Muscle of arm (tissue), 12 donors: ENCODE data around the gene SMARCAL1. TPM values are rescaled to one million over a fixed set of nuclear protein-coding genes. Genes with fewer than 3 reads are reported as not detected.
A peak's percentile ranks its signal among the peaks of the same experiment; 100 is the strongest.
"Not testable (repeated sequence)": the region's sequence is repeated elsewhere in the genome, so short reads cannot be mapped to it uniquely, and the experiment has no call there.

ENCODE experiments used
- DNase-seq: peaks from one replicate; pipeline ENCODE4 v3.0.0-alpha.2; 2013
- polyA plus RNA-seq, 12 donors: library from polyadenylated mRNA; unstranded; fragments of 120-200 nt; gene quantifications; one replicate each; pipeline ENCODE4 v1.2.1, GENCODE V29; 2013; ENCODE audit not compliant: insufficient read length in 12 of 12

The SMARCAL1 gene
- polyA plus RNA-seq, 12 donors, result 18.5 to 30.0 (median 21.6) TPM; not detected in 1

DNA sequence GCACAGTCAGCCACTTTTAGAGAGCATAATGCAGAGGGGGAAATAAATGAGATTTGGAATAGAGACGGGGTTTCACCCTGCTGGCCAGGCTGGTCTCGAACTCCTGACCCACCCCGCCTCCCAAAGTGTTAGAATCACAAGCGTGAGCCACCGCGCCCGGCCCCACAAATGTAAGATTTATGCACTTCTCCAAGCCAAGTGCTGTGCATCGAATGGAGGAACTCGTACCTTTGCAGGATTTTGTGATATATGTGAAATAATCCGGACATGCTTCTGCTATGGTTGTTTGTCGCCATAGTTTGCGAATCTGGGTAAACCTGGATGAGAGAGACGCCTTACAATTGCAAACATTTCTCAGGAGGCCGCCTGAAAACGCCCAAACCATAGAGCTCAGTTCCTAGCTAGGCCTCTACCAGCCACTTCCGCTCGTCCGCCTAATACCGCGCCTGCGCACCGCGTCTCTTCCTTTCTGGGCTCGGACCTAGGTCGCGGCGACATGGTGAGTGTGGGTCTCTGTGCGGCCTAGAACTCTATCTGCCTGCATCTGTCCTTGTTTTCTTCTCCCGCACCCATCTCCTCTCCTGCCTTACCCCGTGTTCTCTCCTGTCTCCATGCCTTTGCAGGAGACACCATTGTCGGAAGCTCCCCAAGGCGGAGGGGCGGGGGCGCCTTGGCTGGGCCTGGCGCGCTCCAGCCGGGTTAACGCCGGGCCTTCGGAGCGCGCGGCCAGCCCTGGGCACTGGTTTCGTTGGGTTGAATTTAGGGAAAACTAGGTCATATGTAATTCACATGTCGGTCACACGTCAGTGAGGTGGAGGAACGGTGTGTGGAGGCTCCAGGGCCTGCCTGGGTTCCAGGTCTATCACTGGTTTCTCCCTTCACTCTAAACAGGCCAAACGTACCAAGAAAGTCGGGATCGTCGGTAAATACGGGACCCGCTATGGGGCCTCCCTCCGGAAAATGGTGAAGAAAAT is 86.4 kb downstream of the SMARCAL1 start, which contains the start of gene RPL37A:
Gene RPL37A, plus strand, starts transcription at position 466 of the 974 bp plus-strand sequence. Its CDS starts 31 bp downstream, at position 497.
- DNase-seq, result peak; percentile 98

DNA sequence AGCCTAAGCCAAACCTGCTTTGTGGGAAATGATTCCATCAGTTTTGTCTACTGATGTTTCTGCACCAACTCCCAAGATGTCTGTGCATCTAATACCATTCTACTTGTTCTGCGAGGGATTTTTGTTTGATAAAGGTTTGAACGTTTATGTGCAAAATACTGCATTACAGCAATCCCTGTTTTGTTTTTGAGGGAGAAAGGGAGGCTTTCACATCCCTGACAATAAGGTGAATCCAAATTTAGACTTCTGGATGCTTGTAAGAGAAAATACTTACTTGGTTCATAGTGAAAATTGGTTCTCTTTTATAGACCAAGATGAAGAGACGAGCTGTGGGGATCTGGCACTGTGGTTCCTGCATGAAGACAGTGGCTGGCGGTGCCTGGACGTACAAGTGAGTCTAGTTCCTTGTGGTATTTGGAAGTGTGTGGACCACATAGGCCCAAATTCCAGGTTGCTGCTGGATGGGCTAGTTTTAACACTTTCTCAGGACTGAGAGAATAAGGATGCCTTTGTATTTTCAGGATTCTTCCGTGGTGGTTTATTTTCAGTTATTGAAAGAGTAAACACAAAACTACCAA is 87.4 kb downstream of the SMARCAL1 start:
- no peak for DNase-seq

DNA sequence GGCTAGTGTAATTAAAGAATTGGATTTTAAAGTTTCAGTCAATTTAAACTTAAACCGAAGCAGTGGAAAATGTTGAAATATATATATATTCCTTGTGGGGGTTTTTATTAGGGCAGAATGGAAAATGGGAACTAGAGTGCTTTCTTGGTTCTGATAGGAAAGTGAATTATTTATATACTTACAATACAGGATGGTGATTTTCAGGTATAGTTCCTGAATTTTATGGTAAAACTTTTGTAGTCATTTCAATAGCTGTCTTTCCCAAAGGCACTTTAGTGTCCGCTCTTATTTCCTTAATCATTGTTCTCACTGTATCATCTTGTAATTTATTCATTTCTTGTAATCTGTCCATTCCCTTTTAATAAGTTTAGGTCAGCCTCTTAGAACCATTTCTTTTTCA is 88.3 kb downstream of the SMARCAL1 start:
- no peak for DNase-seq

DNA sequence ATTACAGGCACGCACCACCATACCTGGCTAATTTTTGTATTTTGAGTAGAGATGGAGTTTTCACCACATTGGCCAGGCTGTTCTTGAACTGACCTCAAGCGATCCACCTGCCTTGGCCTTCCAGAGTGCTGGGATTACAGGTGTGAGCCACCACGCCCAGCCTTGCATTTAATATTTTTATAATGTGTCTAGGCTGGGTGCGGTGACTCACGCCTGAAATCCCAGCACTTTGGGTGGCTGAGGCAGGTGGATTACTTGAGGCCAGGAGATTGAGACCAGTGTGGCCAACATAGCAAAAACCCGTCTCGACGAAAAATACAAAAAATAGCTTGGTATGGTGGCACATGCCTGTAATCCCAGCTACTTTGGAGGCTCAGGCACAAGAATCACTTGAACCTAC is 89.6 kb downstream of the SMARCAL1 start:
- DNase-seq, result no peak

DNA sequence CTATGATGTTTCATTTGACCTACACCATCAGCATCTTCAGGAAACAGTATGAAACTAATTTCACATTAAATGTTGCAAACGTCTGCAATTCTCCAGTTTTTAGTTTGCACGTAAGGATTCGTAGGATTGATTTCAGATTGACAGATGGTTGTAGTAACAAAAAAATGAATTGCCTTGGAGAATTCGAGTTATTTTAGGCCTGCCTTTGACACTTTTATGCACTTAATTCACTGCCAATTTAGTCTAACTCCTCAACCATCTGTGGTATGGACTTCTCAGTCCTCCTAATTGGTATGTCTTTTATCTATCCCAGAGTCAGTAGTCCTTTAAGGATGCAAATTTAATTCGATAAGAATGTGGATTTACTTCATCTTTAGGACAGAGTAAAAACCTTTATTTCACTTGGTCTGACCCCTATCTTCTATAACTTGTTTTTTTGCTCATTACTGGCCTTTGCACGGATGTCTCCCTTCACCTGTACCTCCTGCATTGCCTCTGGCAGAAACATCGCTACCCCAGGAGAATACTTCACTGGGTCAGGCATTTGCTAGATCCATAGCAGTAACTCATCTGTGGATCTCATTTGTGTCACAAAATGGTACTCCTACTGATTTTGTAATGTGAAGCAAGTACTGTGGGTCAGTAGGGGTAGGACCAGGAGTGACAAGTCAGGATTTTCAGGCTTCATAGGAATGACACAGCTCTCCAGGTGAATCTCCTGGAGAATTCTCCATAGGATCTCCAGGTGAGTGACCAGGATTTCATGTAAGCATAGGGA is 90.3 kb downstream of the SMARCAL1 start:
- DNase-seq, result no peak

DNA sequence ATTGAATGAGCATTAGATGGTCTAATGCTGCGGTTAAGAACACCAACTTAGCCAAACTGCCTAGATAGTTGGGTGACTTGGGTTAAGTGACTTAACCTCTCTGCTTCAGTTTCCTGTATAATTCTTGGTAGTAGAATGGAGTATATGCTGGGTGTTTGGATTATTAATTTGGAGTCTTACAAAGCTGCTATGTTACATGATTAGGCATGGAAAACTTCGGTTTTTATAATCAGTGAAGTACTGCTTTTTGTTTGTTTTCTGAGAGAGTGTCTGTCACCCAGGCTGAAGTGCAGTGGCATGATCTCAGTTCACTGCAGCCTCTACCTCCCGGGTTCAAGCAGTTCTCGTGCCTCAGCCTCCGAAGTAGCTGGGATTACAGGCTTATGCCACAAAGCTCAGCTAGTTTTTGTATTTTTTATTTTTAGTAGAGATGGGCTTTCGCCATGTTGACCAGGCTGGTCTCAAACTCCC is 90.9 kb downstream of the SMARCAL1 start:
- DNase-seq, result no peak

DNA sequence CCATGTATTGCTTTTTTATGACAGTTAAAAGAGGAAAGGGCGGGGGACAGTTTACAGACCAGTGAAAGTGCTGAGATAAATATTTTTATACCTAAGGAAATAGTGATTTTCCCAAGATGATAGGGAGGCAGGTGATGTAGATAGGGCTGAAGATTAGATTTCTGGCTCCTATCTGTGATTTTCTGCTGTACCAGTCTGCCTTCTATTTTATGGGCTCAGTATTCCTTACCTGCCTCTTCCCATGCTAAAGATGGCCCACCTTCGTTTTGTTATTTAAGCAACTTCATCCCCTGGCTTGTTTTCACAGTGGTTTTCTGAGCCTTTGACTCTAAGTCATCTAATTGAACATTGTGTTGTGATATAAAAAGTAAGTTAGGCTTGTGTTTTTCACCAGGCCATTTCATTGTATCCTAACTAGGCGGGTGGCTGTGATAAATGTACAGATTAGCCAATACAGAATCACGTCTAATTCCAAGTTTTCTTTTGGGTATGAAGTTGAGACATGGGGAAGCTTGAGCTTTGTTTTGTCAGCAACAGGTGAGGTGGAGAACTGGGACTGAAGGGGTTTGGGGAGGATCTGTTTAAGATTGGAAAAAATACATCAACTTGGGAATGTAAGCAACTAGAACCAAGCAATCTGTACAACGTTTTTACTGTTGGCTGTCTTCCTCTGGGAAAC is 91.6 kb downstream of the SMARCAL1 start:
- no peak for DNase-seq

DNA sequence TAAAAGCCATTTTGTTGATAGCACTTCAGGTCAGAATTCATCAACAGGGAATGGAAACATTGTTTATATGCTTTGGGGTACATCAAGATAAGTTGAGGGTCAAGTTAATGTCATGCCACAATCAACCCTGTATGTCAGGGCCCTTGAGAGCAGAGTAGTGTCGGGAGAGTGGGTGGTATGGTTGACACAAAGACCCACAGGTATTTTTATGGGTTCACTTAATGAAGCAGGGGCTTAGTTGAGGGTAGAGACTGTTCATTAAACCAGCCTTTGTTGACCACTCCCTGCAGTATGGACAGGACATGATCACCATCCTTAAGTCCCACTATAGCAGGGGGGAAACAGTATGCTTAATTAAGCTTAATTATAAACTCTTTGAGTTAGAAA is 92.1 kb downstream of the SMARCAL1 start:
- DNase-seq, result no peak

DNA sequence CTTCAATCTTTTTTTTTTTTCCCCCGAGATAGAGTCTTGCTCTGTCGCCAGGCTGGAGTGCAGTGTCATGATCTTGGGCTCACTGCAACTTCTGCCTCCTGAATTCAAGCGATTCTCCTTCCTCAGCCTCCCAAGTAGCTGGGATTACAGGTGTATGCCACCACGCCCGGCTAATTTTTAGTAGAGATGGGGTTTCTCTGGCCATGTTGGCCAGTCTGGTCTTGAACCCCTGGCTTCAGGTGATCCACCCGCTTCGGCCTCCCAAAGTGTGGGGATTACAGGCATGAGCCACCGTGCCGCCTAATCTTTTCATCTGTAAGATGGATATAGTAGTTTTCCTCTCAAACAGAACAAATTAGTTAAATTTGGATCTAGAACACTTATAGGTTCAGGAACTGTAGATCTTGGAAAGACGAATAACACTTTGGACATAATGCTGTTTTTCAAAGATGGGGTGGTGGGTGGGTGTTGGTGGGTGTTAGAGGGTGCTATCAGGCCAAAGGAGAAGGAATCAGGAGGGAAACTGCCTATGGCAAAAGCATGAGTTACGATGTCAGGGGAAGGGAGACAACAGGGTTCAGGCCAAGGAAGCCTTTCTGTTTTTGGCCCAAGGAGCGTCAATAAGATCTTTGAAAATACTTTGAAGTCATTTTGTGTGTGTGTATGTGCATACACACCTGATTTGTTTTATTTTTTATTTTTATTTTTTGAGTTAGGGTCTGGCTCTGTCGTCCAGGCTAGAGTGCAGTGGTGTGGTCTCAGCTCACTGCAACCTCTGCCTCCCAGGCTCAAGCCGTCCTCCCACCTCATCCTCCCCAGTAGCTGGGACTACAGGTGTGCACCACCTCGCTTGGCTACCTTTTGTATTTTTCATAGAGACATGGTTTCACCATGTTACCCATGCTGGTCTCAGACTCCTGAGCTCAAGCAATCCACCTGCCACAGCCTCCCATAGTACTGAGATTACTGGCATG is 93.1 kb downstream of the SMARCAL1 start:
- no peak for DNase-seq

DNA sequence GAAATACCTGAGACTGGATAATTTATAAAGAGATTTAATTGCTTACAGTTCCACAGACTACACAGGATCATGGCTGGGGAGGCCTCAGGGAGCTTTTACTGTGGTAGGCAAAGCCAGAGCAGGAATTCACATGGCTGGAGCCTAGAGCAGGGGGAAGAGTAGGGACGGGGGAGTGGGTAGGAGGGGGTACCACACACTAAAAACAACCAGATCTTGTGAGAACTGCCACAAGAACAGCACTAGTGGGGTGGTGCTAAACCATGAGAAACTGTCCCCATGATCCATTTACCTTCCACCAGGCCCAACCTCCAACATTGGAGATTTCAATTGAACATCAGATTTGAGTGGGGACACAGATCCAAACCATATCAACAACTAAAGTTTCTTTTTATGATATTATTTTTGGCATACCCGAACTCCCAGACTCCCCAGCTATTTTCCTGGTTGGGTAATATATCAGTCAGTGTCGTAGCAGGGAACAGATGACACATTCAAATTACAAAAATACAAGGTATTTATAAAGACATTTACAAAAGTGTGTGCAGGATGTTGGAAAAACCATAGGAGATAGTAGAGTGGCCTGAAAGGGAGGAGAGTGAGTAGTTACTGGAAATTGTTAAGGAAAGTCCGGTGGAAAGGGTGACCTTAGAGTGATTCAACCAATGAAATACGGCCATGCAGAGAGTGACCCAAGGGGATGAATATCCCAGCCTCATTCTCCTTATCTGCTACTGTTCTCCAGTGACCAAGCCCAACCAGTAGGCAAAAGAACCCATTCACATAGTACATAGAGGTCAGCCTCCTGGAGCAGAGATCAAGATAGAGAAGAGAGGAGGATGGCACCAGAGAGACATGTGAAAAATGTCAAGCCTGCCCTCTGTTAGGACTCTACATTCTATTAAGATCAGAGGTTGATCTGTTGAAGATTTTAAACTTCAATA is 95.2 kb downstream of the SMARCAL1 start:
- DNase-seq, result no peak

DNA sequence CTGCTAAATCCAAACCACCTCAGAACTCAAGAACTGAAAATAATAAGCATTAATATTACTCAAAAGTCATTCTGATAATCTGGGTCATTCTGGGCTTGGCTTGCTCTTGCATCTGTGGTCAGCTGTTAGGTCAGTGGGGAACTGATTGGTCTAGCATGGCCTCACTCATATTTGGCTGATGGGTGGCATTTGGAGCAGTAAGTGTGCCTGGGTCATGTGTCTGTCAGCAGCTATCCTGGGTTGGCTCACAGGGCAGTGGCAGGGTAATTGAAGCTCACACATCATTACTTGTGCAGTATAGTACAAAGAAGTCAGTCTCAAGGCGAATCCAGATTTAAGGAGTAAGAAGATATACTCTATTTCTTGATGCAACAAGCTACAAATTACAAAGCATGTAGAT is 95.9 kb downstream of the SMARCAL1 start:
- DNase-seq, result no peak

DNA sequence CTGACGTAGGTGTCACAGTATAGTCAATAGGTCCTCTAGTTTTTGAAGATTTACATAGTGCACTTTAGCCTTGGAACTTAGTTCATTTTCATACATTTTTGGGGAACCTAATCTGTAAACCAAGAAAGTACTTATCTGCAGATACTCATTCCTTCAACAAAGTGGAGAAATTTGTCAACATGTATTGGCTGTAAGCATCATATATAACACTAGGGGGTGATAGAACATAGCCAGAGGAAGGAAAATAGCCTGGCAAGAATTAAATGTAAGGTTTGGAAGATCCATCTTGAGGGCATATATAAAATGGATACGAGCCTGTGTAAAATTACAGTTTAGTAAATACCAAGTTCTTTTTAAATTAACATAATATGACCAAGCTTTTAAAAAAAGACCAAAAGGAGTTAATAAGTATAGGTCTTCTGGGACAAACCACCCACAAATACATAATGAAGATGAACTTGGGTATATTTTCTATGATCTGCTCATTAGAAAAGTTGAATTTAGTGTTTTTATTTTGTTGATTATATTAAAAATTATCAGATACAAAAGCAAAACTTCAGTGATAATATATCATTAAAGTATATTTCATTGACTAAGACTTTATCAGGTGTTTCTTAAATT is 104.6 kb downstream of the SMARCAL1 start:
- DNase-seq, result no peak

DNA sequence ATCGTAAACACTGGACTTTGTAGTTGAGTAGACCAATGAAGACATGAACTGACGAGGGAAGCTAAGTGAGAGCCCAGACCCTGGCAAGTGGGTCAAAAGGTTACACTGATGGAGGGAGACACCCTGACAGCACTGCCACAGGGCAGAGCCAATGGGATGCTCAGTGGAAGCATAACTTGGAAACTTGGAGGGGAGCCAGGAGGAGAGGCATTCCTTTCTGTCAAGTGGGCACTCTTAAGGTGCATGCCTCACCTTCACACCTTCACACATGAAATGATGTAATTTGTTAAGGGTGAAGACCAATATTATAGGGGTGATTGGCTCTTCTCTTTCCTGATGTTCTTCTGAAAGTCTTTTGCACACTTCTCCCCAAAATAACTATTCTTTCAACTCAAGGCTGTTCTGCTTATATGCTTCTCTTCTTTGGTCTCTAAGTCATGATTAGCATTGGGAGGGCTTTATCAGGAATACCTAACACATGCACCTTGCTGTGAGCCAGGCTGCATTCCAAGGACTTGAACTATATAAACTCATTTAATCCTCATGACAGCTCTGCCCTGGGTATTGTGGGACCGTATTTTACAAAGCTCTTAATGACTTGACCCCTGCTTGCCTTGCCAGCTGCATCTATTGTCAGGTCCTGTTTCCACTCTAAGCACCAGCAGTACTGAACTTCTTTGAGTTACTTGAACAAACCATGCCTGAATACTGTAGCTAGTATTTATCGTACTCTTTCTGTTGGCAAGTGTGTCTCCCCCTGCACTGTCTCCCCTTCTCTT is 105.4 kb downstream of the SMARCAL1 start:
- no peak for DNase-seq

DNA sequence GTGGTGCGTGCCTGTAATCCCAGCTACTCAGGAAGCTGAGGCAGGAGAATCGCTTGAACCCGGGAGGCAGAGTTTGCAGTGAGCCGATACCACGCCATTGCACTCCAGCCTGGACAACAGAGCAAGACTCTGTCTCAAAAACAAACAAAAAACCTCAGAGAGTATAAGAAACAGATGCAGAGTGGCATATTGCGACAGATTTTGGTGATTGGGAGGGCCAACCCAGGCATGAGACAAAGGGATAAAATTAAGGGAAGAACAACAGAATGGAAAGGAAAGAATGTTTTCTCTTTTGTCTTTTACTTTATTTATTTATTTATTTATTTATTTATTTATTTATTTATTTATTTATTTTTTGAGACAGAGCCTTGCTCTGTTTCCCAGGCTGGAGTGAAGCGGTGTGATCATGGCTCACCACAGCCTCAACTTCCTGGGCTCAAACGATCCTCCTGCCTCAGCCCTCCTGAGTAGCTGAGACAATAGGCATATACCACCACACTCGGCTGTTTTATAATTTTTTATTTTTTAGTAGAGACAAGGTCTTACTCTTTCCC is 106.4 kb downstream of the SMARCAL1 start:
- DNase-seq, result not testable (repeated sequence)

DNA sequence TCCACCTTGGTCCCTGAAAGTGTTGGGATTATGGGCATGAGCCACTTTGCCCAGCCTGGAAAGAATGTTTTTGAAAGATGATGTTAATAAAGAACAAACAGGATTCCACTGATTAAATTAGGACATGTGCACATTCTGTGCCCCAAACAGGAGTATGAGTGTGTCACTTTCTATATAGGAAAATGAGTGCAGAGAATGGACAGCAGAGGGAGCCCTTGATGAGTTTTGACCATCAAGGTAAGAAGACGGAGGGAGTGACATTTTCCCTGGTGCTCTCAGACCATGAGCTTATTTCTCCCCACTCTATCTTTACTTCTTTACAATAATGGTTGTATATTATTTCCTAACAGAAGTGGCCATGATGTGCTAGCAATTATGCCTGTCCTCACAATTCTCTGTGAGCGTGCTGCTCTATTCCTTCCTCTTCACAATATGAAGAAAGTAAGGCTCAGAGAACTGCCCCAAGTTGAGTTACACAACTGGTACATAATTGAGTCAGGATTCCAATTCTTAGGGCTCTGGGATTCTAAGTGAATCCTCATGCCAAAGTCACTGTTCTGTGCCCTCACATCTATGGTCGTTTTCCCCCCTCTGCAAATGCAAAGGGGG is 107.0 kb downstream of the SMARCAL1 start:
- DNase-seq, result peak; percentile 84

DNA sequence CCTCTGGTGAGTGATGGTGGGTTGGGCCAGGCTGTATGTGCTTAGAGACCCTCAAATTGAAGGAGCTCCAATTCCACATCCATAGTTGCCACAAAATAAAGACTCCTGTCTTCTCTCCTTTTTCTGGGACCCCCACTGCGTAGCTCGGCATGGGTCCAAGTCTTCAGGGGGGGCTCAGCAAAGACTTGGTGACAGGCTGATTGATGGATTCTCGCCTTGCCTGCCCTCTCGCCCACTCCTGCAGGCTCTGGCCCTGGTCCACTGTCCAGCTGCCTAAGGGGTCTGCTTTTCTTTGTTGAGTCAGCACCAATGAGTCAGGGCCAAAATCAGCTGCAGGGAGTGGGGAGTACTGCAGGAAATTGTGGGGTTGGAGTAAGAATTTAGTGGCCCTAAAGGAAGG is 107.8 kb downstream of the SMARCAL1 start:
- no peak for DNase-seq

DNA sequence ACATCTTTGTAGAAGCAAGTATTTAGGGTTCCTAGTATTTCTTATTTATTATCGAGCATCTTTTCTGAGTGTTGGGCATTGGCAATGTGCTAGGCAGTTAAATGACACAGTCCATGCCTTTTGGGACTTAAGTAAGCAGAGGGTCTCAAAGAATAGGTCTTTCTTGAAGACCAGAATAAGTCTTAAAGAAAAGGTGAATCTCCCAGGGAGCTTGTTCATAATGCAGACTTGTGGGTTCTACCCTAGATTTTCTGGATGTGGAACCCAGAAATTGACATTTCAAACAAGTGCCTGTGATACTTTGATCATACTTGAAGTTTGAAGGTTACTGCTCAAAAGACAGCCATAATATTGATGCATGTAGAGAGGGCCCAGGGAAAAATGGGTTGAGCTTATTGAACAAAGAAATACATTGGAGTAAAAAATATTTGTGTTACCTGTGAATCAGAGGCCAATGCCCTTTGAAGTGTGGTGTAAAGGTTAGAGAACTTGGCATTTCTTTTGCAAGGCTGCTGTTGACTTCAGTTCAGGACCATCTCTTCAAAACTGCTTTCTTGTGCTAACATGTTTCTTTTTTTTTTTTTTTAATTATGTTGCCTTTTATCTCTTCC is 110.7 kb downstream of the SMARCAL1 start:
- DNase-seq, result no peak
